ENCODE data around the gene PALLD.

Gene PALLD

GRCh38 chr4:168643111-168643795, 146.4 kb downstream of the PALLD start:
- no peak for DNase-seq (ENCODE audit: low read depth in 1 of 2, low spot score in 1 of 2)

- no peak for DNase-seq (ENCODE audit: low read depth in 1 of 2, low spot score in 1 of 2)
Observed at GRCh38 chr4:168643796-168644159, 146.9 kb downstream of the PALLD start.

- DNase-seq (ENCODE audit: low read depth in 1 of 2, low spot score in 1 of 2), result no peak
Observed at GRCh38 chr4:168646001-168646768, 149.3 kb downstream of the PALLD start.

GRCh38 chr4:168647646-168648375, 151.0 kb downstream of the PALLD start:
- no peak for DNase-seq (ENCODE audit: low read depth in 1 of 2, low spot score in 1 of 2)

- DNase-seq (ENCODE audit: low read depth in 1 of 2, low spot score in 1 of 2), result no peak
Observed at GRCh38 chr4:168648494-168648893, 151.6 kb downstream of the PALLD start.

GRCh38 chr4:168648929-168649328, 152.1 kb downstream of the PALLD start:
- no peak for DNase-seq (ENCODE audit: low read depth in 1 of 2, low spot score in 1 of 2)

- no peak for DNase-seq (ENCODE audit: low read depth in 1 of 2, low spot score in 1 of 2)
Observed at GRCh38 chr4:168651374-168651773, 154.5 kb downstream of the PALLD start.

GRCh38 chr4:168651864-168652263, 155.0 kb downstream of the PALLD start:
- DNase-seq (ENCODE audit: low read depth in 1 of 2, low spot score in 1 of 2), result no peak

- DNase-seq (ENCODE audit: low read depth in 1 of 2, low spot score in 1 of 2), result no peak
Observed at GRCh38 chr4:168652755-168653154, 155.9 kb downstream of the PALLD start.

GRCh38 chr4:168654104-168654847, 157.4 kb downstream of the PALLD start:
- DNase-seq (ENCODE audit: low read depth in 1 of 2, low spot score in 1 of 2), result no peak

GRCh38 chr4:168654848-168655174, 158.0 kb downstream of the PALLD start:
- DNase-seq (ENCODE audit: low read depth in 1 of 2, low spot score in 1 of 2), result no peak

- no peak for DNase-seq (ENCODE audit: low read depth in 1 of 2, low spot score in 1 of 2)
Observed at GRCh38 chr4:168655182-168655581, 158.3 kb downstream of the PALLD start.

GRCh38 chr4:168656055-168656660, 159.3 kb downstream of the PALLD start:
- no peak for DNase-seq (ENCODE audit: low read depth in 1 of 2, low spot score in 1 of 2)

- DNase-seq (ENCODE audit: low read depth in 1 of 2, low spot score in 1 of 2), result no peak
Observed at GRCh38 chr4:168656946-168657473, 160.2 kb downstream of the PALLD start.

GRCh38 chr4:168658751-168659150, 161.9 kb downstream of the PALLD start:
- no peak for DNase-seq (ENCODE audit: low read depth in 1 of 2, low spot score in 1 of 2)

- no peak for DNase-seq (ENCODE audit: low read depth in 1 of 2, low spot score in 1 of 2)
Observed at GRCh38 chr4:168659741-168660465, 163.1 kb downstream of the PALLD start.

- DNase-seq (ENCODE audit: low read depth in 1 of 2, low spot score in 1 of 2), result no peak
Observed at GRCh38 chr4:168662297-168662984, 165.6 kb downstream of the PALLD start.

- no peak for DNase-seq (ENCODE audit: low read depth in 1 of 2, low spot score in 1 of 2)
Observed at GRCh38 chr4:168664242-168664891, 167.5 kb downstream of the PALLD start.

- no peak for DNase-seq (ENCODE audit: low read depth in 1 of 2, low spot score in 1 of 2)
Observed at GRCh38 chr4:168666531-168666930, 169.7 kb downstream of the PALLD start.

All from activated CD4-positive, alpha-beta T cell treated with anti-CD3 and anti-CD28 coated beads, Interleukin-2, amount 50 U/mL, for 24 hours (primary cell).